ENCODE measurements around the gene PDRG1.

Gene PDRG1

GRCh38 chr20:31954500-31954899, 2.7 kb upstream of the PDRG1 start:
- Histone ChIP-seq H3K4ac (ENCODE audit: low read depth in 1 of 2, low read length in 2 of 2) (no peak overlapping the region), H2BK120ac (ENCODE audit: low read depth, low read length) (no peak overlapping the region), H2BK15ac (ENCODE audit: low read depth, poor library complexity, severe bottlenecking) (no peak overlapping the region), H2AFZ (ENCODE audit: low read depth, low read length) (no peak overlapping the region), H3K4me3 (ENCODE audit: insufficient read depth in 1 of 2, low read depth in 1 of 2, low read length in 2 of 2) (no peak overlapping the region), H2BK12ac (ENCODE audit: low read length in 2 of 2) (no peak overlapping the region), H3K18ac (ENCODE audit: low read depth in 1 of 2, low read length in 2 of 2) (no peak overlapping the region), H3K14ac (ENCODE audit: low read length in 2 of 2) (no peak overlapping the region), H3K27me3 (ENCODE audit: control insufficient read depth in 1 of 2, insufficient read depth in 1 of 2, low read length in 2 of 2) (peaks cover 39 to 45% of the 10 kb centered on the region in 2 experiments), H2AK5ac (ENCODE audit: low read length, severe bottlenecking) (no peak overlapping the region), H3K4me1 (ENCODE audit: control insufficient read depth, insufficient read depth, low read depth, low read length) (peaks cover 4% of the 10 kb centered on the region), H4K8ac (ENCODE audit: low read length) (no peak overlapping the region), H3K4me2 (ENCODE audit: low read length, poor library complexity, severe bottlenecking) (no peak overlapping the region), H3K36me3 (ENCODE audit: control insufficient read depth in 1 of 2, insufficient read depth in 2 of 2, low read depth in 1 of 2, low read length in 2 of 2) (peaks cover 0 to 6% of the 10 kb centered on the region in 2 experiments), H2BK5ac (ENCODE audit: low read depth, low read length, poor library complexity, severe bottlenecking) (no peak overlapping the region), H3K9me3 (ENCODE audit: control insufficient read depth, low read length) (no peaks in the 10 kb centered on the region), H3K23ac (ENCODE audit: low read length in 2 of 2) (no peak overlapping the region), H4K91ac (ENCODE audit: low read length) (no peak overlapping the region), H3K9ac (ENCODE audit: low read length) (no peak overlapping the region), H3K27ac (ENCODE audit: low read length, poor library complexity, severe bottlenecking) (no peak overlapping the region), H3K79me1 (replicated peaks; ENCODE audit: low read length, poor library complexity, severe bottlenecking) (peaks cover 8% of the 10 kb centered on the region)
- DNase-seq: no peak
- WGBS: 62% methylated on average over 1 of the region's 1 CpG

DNA sequence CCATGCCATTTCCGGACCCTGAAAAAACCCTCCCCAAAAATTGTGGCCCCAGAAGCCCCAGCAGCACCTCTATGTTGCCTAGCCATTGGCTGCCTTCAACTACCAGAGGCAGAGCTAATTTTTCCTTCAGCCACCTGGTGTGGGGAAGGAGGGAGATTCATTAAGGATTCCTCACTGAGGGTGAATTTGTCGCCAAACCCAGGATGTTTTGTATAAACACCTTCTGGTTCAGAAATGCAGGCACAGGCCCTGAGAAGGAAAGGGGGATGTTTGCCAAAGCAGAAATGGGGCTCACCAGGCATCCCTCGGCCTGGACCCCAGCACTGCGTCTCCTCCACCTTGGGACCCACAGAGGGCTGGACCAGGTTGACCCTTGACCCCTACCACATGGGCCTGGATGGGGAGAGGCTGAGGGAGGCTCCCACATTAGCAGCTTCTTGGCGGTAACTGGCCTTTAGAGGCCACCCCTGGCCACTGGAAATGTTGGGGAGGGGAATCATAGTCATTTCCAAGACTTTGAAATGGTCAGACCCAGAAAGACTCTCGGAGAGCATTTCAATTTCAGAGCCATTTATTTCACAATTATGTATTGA, 1.8 kb upstream of the PDRG1 start:
- Histone ChIP-seq H2AFZ (ENCODE audit: low read depth, low read length) (no peak overlapping the region), H2BK15ac (ENCODE audit: low read depth, poor library complexity, severe bottlenecking) (no peak overlapping the region), H3K4ac (ENCODE audit: low read depth in 1 of 2, low read length in 2 of 2) (no peak overlapping the region), H3K4me2 (ENCODE audit: low read length, poor library complexity, severe bottlenecking) (no peak overlapping the region), H2AK5ac (ENCODE audit: low read length, severe bottlenecking) (no peak overlapping the region), H2BK12ac (ENCODE audit: low read length in 2 of 2) (no peak overlapping the region), H3K27ac (ENCODE audit: low read length, poor library complexity, severe bottlenecking) (no peak overlapping the region), H3K9me3 (ENCODE audit: control insufficient read depth, low read length) (no peaks in the 10 kb centered on the region), H3K9ac (ENCODE audit: low read length) (no peak overlapping the region), H3K79me1 (replicated peaks; ENCODE audit: low read length, poor library complexity, severe bottlenecking) (peaks cover 11% of the 10 kb centered on the region), H2BK120ac (ENCODE audit: low read depth, low read length) (no peak overlapping the region), H3K18ac (ENCODE audit: low read depth in 1 of 2, low read length in 2 of 2) (no peak overlapping the region), H2BK5ac (ENCODE audit: low read depth, low read length, poor library complexity, severe bottlenecking) (no peak overlapping the region), H3K14ac (ENCODE audit: low read length in 2 of 2) (no peak overlapping the region), H3K23ac (ENCODE audit: low read length in 2 of 2) (no peak overlapping the region), H3K4me3 (ENCODE audit: insufficient read depth in 1 of 2, low read depth in 1 of 2, low read length in 2 of 2) (no peak overlapping the region), H4K91ac (ENCODE audit: low read length) (no peak overlapping the region), H3K36me3 (ENCODE audit: control insufficient read depth in 1 of 2, insufficient read depth in 2 of 2, low read depth in 1 of 2, low read length in 2 of 2) (peaks cover 4 to 9% of the 10 kb centered on the region in 2 experiments), H3K27me3 (ENCODE audit: control insufficient read depth in 1 of 2, insufficient read depth in 1 of 2, low read length in 2 of 2) (peaks cover 35 to 37% of the 10 kb centered on the region in 2 experiments), H3K4me1 (ENCODE audit: control insufficient read depth, insufficient read depth, low read depth, low read length) (peaks cover 4% of the 10 kb centered on the region), H4K8ac (ENCODE audit: low read length) (no peak overlapping the region)
- DNase-seq: no peak
- 72% methylated on average over 6 of the region's 6 CpGs for WGBS

DNA sequence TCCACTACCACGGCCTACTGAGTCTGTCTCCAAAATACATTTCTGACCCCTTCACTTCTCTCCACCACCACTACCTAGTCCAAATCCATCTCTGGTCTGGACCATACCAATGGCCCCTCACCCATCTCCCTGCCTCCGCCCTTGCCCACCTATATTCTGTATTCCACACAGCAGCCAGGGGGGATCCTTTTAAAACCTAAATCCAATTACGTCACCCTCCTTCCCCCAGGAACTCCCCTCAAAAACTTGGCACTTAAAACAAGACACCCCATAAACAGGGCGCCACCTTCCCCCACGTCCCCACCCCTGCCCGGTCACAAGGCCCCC, 680 bp downstream of the PDRG1 start:
- Histone ChIP-seq H2BK12ac (ENCODE audit: low read length in 2 of 2) (no peak overlapping the region), H3K79me1 (replicated peaks; ENCODE audit: low read length, poor library complexity, severe bottlenecking) (peaks cover 31% of the 10 kb centered on the region), H2BK15ac (ENCODE audit: low read depth, poor library complexity, severe bottlenecking) (no peak overlapping the region), H3K27me3 (ENCODE audit: control insufficient read depth in 1 of 2, insufficient read depth in 1 of 2, low read length in 2 of 2) (peaks cover 17 to 22% of the 10 kb centered on the region in 2 experiments), H2AFZ (ENCODE audit: low read depth, low read length) (peak overlapping the region; percentile 77), H3K9me3 (ENCODE audit: control insufficient read depth, low read length) (peaks cover 6% of the 10 kb centered on the region), H3K23ac (ENCODE audit: low read length in 2 of 2) (peak overlapping the region in 1 of 2 experiments; percentile 6), H3K4me1 (ENCODE audit: control insufficient read depth, insufficient read depth, low read depth, low read length) (peaks cover 4% of the 10 kb centered on the region), H3K4ac (ENCODE audit: low read depth in 1 of 2, low read length in 2 of 2) (peak overlapping the region in 1 of 2 experiments; percentile 62), H3K4me3 (ENCODE audit: insufficient read depth in 1 of 2, low read depth in 1 of 2, low read length in 2 of 2) (peak overlapping the region; percentile 72 to 94), H2AK5ac (ENCODE audit: low read length, severe bottlenecking) (no peak overlapping the region), H3K4me2 (ENCODE audit: low read length, poor library complexity, severe bottlenecking) (peak overlapping the region; percentile 89), H4K8ac (ENCODE audit: low read length) (peak overlapping the region; percentile 91), H3K18ac (ENCODE audit: low read depth in 1 of 2, low read length in 2 of 2) (no peak overlapping the region), H3K27ac (ENCODE audit: low read length, poor library complexity, severe bottlenecking) (no peak overlapping the region), H3K14ac (ENCODE audit: low read length in 2 of 2) (no peak overlapping the region), H3K9ac (ENCODE audit: low read length) (peak overlapping the region; percentile 94), H3K36me3 (ENCODE audit: control insufficient read depth in 1 of 2, insufficient read depth in 2 of 2, low read depth in 1 of 2, low read length in 2 of 2) (peaks cover 29 to 32% of the 10 kb centered on the region in 2 experiments), H2BK5ac (ENCODE audit: low read depth, low read length, poor library complexity, severe bottlenecking) (no peak overlapping the region), H2BK120ac (ENCODE audit: low read depth, low read length) (no peak overlapping the region), H4K91ac (ENCODE audit: low read length) (no peak overlapping the region)
- no peak for DNase-seq
- 12% methylated on average over 6 of the region's 6 CpGs for WGBS

DNA sequence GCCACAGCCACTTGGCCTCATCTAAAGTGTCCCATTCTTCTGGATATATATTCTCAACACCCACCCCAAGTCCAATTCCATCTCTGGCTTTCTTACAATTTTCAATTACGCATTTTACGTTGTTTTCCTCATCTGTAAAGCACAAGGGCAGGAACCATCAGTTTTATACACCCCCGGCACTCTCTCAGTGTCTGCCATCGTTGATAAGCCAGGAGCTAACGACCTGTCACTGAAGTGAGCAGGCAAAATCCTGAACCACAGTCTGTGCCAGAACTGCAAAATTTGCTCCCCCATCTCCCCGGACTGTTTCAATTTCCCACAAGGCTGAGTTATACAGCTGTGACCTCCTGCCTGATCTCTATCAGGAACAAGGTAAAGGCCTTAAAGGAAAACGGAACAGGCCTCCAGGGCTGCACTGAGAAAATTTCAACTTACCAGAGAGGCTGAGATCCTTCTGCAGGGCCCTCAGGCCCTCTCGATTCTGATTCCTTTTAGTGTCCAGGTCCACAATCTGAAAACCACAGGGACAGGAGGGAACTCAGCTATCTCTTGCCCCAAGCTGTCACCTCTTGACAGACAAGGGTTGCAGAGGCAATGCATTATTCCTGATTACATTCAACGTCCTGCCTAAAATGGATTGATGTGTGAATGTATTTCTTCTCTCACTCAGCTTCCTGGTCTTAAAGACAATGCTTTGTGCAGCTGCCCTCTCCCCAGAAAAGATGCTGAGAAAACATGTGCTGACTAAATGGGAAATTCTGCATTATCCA, 1.8 kb downstream of the PDRG1 start:
- Histone ChIP-seq H3K36me3 (ENCODE audit: control insufficient read depth in 1 of 2, insufficient read depth in 2 of 2, low read depth in 1 of 2, low read length in 2 of 2) (peaks cover 40 to 43% of the 10 kb centered on the region in 2 experiments), H2BK15ac (ENCODE audit: low read depth, poor library complexity, severe bottlenecking) (no peak overlapping the region), H2BK12ac (ENCODE audit: low read length in 2 of 2) (no peak overlapping the region), H4K8ac (ENCODE audit: low read length) (no peak overlapping the region), H2AFZ (ENCODE audit: low read depth, low read length) (no peak overlapping the region), H3K14ac (ENCODE audit: low read length in 2 of 2) (no peak overlapping the region), H3K4me1 (ENCODE audit: control insufficient read depth, insufficient read depth, low read depth, low read length) (peaks cover 4% of the 10 kb centered on the region), H3K4ac (ENCODE audit: low read depth in 1 of 2, low read length in 2 of 2) (no peak overlapping the region), H3K27me3 (ENCODE audit: control insufficient read depth in 1 of 2, insufficient read depth in 1 of 2, low read length in 2 of 2) (peaks cover 7 to 10% of the 10 kb centered on the region in 2 experiments), H3K79me1 (replicated peaks; ENCODE audit: low read length, poor library complexity, severe bottlenecking) (peaks cover 36% of the 10 kb centered on the region), H2AK5ac (ENCODE audit: low read length, severe bottlenecking) (no peak overlapping the region), H2BK5ac (ENCODE audit: low read depth, low read length, poor library complexity, severe bottlenecking) (no peak overlapping the region), H3K4me3 (ENCODE audit: insufficient read depth in 1 of 2, low read depth in 1 of 2, low read length in 2 of 2) (peak overlapping the region in 1 of 2 experiments; percentile 94), H3K23ac (ENCODE audit: low read length in 2 of 2) (no peak overlapping the region), H3K18ac (ENCODE audit: low read depth in 1 of 2, low read length in 2 of 2) (no peak overlapping the region), H3K9me3 (ENCODE audit: control insufficient read depth, low read length) (peaks cover 6% of the 10 kb centered on the region), H3K9ac (ENCODE audit: low read length) (peak overlapping the region; percentile 94), H4K91ac (ENCODE audit: low read length) (no peak overlapping the region), H3K27ac (ENCODE audit: low read length, poor library complexity, severe bottlenecking) (no peak overlapping the region), H2BK120ac (ENCODE audit: low read depth, low read length) (no peak overlapping the region), H3K4me2 (ENCODE audit: low read length, poor library complexity, severe bottlenecking) (no peak overlapping the region)
- DNase-seq: no peak
- WGBS: 94% methylated on average over 8 of the region's 9 CpGs

All from mesenchymal stem cell (in vitro differentiated cells and primary cell).